ENCODE data around the gene AMBRA1. TPM values are rescaled to one million over a fixed set of nuclear protein-coding genes. Genes with fewer than 3 reads are reported as not detected.

AMBRA1 gene
- total RNA-seq, 1 donor from 2014 or later = 29.4 TPM

DNA sequence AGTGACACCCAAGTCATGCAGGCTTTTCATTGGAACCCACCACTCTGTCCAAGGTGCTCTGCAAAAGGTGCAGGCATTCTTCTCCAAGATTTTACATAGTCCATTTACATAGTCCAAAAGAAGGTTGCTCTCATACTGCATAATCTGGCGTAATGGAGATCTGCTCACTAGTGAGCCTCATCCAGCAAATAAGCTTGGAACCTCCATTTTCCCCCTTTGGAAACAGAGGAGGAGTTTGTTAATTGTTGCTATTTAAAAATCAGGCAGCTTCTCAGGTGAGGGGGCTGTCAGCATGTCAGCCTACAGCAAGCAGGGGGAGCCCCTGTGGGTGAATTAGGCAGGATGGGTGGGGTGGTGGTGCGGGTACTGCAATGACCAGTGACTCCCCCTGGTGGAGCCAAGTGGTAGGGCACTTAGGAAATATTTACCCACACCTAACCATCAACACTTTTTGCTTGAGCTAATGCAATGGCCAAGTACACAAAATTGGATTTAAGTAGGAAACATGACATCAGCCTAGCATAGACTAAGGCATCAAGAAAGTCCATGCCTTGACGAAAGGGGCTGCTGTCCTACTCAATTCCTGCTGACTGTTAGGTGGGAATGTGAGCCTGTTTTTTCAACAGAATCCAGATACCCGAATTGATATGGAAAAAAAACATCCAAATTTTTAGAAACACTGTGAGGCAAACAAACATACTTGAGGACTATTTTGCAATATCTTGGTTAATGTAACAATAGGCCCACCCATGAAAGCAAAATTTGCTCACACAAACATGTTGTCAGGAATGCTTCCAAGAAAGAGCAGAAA lies 64.5 kb downstream of the AMBRA1 start:
- Histone ChIP-seq H2AFZ (ENCODE audit: low read depth, low read length) (no peak overlapping the region), H3K79me2 (ENCODE audit: insufficient read depth, low read length) (peaks cover 85% of the 10 kb centered on the region), H3K4me3 (ENCODE audit: insufficient read depth, low read depth, low read length) (no peak overlapping the region), H3K4me2 (ENCODE audit: low read length) (no peak overlapping the region), H3K27ac (ENCODE audit: low read depth, low read length) (no peak overlapping the region), H3K27me3 (ENCODE audit: insufficient read depth, low read length) (no peaks in the 10 kb centered on the region), H4K20me1 (ENCODE audit: insufficient read depth, low read length) (peaks cover 82% of the 10 kb centered on the region), H3K9ac (ENCODE audit: low read length) (no peak overlapping the region), H3K36me3 (ENCODE audit: insufficient read depth, low read length) (no peaks in the 10 kb centered on the region), H3K4me1 (ENCODE audit: insufficient read depth, low read length) (no peaks in the 10 kb centered on the region), H3K9me3 (ENCODE audit: insufficient read depth, low read depth, low read length) (no peaks in the 10 kb centered on the region)
- H3K27me3 Mint-ChIP-seq (ENCODE audit: low read depth, unreplicated experiment) = no peaks in the 10 kb centered on the region
- H3K4me3 Mint-ChIP-seq (ENCODE audit: unreplicated experiment) = no peak overlapping the region
- H3K9me3 Mint-ChIP-seq (ENCODE audit: unreplicated experiment) = no peaks in the 10 kb centered on the region
- no peak overlapping the region for H3K27ac Mint-ChIP-seq (ENCODE audit: unreplicated experiment)
- DNase-seq (ENCODE audit: low read depth) (peak; percentile 21), FAIRE-seq (peak; percentile 5)
- no peaks in the 10 kb centered on the region for H3K36me3 Mint-ChIP-seq (ENCODE audit: low read depth, unreplicated experiment)
- TF ChIP-seq, protein P1, sequence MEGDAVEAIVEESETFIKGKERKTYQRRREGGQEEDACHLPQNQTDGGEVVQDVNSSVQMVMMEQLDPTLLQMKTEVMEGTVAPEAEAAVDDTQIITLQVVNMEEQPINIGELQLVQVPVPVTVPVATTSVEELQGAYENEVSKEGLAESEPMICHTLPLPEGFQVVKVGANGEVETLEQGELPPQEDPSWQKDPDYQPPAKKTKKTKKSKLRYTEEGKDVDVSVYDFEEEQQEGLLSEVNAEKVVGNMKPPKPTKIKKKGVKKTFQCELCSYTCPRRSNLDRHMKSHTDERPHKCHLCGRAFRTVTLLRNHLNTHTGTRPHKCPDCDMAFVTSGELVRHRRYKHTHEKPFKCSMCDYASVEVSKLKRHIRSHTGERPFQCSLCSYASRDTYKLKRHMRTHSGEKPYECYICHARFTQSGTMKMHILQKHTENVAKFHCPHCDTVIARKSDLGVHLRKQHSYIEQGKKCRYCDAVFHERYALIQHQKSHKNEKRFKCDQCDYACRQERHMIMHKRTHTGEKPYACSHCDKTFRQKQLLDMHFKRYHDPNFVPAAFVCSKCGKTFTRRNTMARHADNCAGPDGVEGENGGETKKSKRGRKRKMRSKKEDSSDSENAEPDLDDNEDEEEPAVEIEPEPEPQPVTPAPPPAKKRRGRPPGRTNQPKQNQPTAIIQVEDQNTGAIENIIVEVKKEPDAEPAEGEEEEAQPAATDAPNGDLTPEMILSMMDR (IDR thresholded peaks at IDR 0.05; ENCODE audit: insufficient read depth, low read depth, low read length) = peak; percentile 89
- no peak for TF ChIP-seq EZH2 (IDR thresholded peaks at IDR 0.05; ENCODE audit: insufficient read depth, low read length)
- H3K4me1 Mint-ChIP-seq (ENCODE audit: low read depth, unreplicated experiment) = no peaks in the 10 kb centered on the region

DNA sequence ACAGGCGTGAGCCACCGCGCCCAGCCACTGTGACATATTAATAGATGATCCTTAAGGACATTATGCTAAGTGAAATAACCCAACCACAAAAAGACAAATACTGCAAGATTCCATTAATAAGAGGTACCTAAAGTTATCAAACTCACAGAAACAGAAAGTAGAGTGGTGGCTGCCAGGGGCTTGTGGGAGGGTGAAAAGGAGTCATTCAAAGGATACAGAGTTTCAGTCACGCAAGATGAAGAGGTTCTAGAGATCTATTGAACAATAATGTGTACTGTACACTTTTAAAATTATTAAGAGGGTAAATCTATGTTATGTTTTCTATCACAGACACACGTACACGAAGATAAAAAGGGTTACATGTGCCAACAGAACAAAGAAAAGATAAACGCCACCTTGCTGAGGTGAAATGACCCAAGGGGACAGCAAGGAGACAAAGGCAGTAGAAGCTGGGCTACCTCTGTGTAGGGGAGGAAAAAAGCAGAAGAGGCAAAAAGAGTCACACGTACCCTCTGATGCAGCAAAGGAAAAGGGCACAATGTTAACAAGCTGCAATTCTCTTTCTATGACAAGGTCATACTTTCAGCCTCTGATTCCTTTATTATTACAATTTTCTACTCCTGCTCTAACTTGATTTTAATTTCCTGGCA lies 65.3 kb downstream of the AMBRA1 start:
- peaks cover 83% of the 10 kb centered on the region for H3K79me2 ChIP-seq (ENCODE audit: insufficient read depth, low read length)

More for the DNA sequence above, 65.3 kb downstream of the AMBRA1 start:
- Mint-ChIP-seq H3K4me1 (ENCODE audit: low read depth, unreplicated experiment) (peaks cover under 1% of the 10 kb centered on the region), H3K9me3 (ENCODE audit: unreplicated experiment) (no peaks in the 10 kb centered on the region), H3K36me3 (ENCODE audit: low read depth, unreplicated experiment) (no peaks in the 10 kb centered on the region), H3K27ac (ENCODE audit: unreplicated experiment) (no peak overlapping the region), H3K4me3 (ENCODE audit: unreplicated experiment) (no peak overlapping the region), H3K27me3 (ENCODE audit: low read depth, unreplicated experiment) (no peaks in the 10 kb centered on the region)
- Histone ChIP-seq H3K27me3 (ENCODE audit: insufficient read depth, low read length) (no peaks in the 10 kb centered on the region), H3K36me3 (ENCODE audit: insufficient read depth, low read length) (no peaks in the 10 kb centered on the region), H3K4me3 (ENCODE audit: insufficient read depth, low read depth, low read length) (no peak overlapping the region), H3K9me3 (ENCODE audit: insufficient read depth, low read depth, low read length) (no peaks in the 10 kb centered on the region), H3K4me1 (ENCODE audit: insufficient read depth, low read length) (no peaks in the 10 kb centered on the region), H3K27ac (ENCODE audit: low read depth, low read length) (no peak overlapping the region), H3K4me2 (ENCODE audit: low read length) (no peak overlapping the region), H4K20me1 (ENCODE audit: insufficient read depth, low read length) (peaks cover 80% of the 10 kb centered on the region), H2AFZ (ENCODE audit: low read depth, low read length) (no peak overlapping the region), H3K9ac (ENCODE audit: low read length) (no peak overlapping the region)
- no peak for TF ChIP-seq EZH2 (IDR thresholded peaks at IDR 0.05; ENCODE audit: insufficient read depth, low read length)
- TF ChIP-seq, protein P1 (IDR thresholded peaks at IDR 0.05; ENCODE audit: insufficient read depth, low read depth, low read length) = no peak
- FAIRE-seq = no peak
- DNase-seq (ENCODE audit: low read depth) = no peak
